T-helper 1 cell treated with Interleukin-12 subunit alpha and Interleukin-12 subunit beta and Interleukin-4 antibody, amounts not matched to agents 30 ng/mL and 1 ng/mL, for 36 hours (primary cell): ENCODE results near the gene PPP1CB. TPM values are rescaled to one million over a fixed set of nuclear protein-coding genes. Genes with fewer than 3 reads are reported as not detected.

Source experiments
- total RNA-seq: library from RNA; stranded (reverse); gene quantifications from 2 replicates; pipeline ENCODE4 v1.2.3, GENCODE V29; 2022

Gene PPP1CB
- total RNA-seq, 1 donor from 2014 or later = 196 TPM

Other genes with a start within 250 kb of the PPP1CB start
- gene SPDYA, start 59.0 kb downstream of the PPP1CB start, total RNA-seq = 1.8 and 2.1 TPM in 2 replicates
- gene TRMT61B, start 118.5 kb downstream of the PPP1CB start, total RNA-seq = 14.9 and 17.5 TPM in 2 replicates
- 90.2 and 92.5 TPM in 2 replicates for gene WDR43, start 142.8 kb downstream of the PPP1CB start, total RNA-seq
- gene TOGARAM2, start 229.5 kb downstream of the PPP1CB start, total RNA-seq = 4.3 and 6.4 TPM in 2 replicates